ENCODE measurements around the gene SORBS2.

GRCh38 chr4:185583813-185584212, 228.2 kb downstream of the SORBS2 start:
- TF ChIP-seq, protein P1, sequence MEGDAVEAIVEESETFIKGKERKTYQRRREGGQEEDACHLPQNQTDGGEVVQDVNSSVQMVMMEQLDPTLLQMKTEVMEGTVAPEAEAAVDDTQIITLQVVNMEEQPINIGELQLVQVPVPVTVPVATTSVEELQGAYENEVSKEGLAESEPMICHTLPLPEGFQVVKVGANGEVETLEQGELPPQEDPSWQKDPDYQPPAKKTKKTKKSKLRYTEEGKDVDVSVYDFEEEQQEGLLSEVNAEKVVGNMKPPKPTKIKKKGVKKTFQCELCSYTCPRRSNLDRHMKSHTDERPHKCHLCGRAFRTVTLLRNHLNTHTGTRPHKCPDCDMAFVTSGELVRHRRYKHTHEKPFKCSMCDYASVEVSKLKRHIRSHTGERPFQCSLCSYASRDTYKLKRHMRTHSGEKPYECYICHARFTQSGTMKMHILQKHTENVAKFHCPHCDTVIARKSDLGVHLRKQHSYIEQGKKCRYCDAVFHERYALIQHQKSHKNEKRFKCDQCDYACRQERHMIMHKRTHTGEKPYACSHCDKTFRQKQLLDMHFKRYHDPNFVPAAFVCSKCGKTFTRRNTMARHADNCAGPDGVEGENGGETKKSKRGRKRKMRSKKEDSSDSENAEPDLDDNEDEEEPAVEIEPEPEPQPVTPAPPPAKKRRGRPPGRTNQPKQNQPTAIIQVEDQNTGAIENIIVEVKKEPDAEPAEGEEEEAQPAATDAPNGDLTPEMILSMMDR (conservative IDR thresholded peaks at IDR 0.05; ENCODE audit: low read depth, low read length), result no peak
- no peak for TF ChIP-seq CEBPB (IDR thresholded peaks at IDR 0.05; ENCODE audit: low read depth, low read length)
- no peak for TF ChIP-seq POLR2A (IDR thresholded peaks at IDR 0.05; ENCODE audit: low read depth, low read length)
- no peak for TF ChIP-seq CHD1 (IDR thresholded peaks at IDR 0.05; ENCODE audit: low read depth, low read length)

Data from IMR-90 (cell line).